ENCODE results near the gene FAM168A. TPM values are rescaled to one million over a fixed set of nuclear protein-coding genes. Genes with fewer than 3 reads are reported as not detected.

Gene FAM168A
- total and polyA plus RNA-seq, 2 of the 8 experiments (the other 6 are each of a cell fraction or from before 2014, with no cell fraction given) = 17.1 to 21.6 TPM

DNA sequence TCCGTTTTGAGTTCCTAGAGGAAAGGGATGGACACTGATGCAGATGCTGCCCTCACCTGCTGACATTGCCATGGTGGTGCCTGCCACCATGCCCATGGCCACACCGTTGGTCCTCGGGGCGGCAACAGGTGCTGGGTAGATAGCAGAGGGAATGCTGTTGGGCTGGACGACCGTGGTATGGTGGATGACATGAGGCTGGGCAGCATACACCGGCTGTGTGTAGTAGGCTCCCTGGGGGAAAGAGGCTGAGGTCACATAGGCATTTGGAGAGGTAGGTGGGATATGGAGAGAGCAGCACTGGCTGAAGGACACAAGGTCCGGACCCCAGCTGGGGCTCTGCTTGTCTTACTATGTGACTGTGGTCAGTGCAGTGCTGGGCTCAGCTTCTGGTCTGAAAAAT, 188.5 kb downstream of the FAM168A start (continued):
- TF ChIP-seq, protein P1, sequence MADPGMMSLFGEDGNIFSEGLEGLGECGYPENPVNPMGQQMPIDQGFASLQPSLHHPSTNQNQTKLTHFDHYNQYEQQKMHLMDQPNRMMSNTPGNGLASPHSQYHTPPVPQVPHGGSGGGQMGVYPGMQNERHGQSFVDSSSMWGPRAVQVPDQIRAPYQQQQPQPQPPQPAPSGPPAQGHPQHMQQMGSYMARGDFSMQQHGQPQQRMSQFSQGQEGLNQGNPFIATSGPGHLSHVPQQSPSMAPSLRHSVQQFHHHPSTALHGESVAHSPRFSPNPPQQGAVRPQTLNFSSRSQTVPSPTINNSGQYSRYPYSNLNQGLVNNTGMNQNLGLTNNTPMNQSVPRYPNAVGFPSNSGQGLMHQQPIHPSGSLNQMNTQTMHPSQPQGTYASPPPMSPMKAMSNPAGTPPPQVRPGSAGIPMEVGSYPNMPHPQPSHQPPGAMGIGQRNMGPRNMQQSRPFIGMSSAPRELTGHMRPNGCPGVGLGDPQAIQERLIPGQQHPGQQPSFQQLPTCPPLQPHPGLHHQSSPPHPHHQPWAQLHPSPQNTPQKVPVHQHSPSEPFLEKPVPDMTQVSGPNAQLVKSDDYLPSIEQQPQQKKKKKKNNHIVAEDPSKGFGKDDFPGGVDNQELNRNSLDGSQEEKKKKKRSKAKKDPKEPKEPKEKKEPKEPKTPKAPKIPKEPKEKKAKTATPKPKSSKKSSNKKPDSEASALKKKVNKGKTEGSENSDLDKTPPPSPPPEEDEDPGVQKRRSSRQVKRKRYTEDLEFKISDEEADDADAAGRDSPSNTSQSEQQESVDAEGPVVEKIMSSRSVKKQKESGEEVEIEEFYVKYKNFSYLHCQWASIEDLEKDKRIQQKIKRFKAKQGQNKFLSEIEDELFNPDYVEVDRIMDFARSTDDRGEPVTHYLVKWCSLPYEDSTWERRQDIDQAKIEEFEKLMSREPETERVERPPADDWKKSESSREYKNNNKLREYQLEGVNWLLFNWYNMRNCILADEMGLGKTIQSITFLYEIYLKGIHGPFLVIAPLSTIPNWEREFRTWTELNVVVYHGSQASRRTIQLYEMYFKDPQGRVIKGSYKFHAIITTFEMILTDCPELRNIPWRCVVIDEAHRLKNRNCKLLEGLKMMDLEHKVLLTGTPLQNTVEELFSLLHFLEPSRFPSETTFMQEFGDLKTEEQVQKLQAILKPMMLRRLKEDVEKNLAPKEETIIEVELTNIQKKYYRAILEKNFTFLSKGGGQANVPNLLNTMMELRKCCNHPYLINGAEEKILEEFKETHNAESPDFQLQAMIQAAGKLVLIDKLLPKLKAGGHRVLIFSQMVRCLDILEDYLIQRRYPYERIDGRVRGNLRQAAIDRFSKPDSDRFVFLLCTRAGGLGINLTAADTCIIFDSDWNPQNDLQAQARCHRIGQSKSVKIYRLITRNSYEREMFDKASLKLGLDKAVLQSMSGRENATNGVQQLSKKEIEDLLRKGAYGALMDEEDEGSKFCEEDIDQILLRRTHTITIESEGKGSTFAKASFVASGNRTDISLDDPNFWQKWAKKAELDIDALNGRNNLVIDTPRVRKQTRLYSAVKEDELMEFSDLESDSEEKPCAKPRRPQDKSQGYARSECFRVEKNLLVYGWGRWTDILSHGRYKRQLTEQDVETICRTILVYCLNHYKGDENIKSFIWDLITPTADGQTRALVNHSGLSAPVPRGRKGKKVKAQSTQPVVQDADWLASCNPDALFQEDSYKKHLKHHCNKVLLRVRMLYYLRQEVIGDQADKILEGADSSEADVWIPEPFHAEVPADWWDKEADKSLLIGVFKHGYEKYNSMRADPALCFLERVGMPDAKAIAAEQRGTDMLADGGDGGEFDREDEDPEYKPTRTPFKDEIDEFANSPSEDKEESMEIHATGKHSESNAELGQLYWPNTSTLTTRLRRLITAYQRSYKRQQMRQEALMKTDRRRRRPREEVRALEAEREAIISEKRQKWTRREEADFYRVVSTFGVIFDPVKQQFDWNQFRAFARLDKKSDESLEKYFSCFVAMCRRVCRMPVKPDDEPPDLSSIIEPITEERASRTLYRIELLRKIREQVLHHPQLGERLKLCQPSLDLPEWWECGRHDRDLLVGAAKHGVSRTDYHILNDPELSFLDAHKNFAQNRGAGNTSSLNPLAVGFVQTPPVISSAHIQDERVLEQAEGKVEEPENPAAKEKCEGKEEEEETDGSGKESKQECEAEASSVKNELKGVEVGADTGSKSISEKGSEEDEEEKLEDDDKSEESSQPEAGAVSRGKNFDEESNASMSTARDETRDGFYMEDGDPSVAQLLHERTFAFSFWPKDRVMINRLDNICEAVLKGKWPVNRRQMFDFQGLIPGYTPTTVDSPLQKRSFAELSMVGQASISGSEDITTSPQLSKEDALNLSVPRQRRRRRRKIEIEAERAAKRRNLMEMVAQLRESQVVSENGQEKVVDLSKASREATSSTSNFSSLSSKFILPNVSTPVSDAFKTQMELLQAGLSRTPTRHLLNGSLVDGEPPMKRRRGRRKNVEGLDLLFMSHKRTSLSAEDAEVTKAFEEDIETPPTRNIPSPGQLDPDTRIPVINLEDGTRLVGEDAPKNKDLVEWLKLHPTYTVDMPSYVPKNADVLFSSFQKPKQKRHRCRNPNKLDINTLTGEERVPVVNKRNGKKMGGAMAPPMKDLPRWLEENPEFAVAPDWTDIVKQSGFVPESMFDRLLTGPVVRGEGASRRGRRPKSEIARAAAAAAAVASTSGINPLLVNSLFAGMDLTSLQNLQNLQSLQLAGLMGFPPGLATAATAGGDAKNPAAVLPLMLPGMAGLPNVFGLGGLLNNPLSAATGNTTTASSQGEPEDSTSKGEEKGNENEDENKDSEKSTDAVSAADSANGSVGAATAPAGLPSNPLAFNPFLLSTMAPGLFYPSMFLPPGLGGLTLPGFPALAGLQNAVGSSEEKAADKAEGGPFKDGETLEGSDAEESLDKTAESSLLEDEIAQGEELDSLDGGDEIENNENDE (IDR thresholded peaks at IDR 0.05; ENCODE audit: insufficient replicate concordance, low read length) = no peak
- no peak for TF ChIP-seq MAFK (IDR thresholded peaks at IDR 0.05; ENCODE audit: low read depth, low read length)

Measured in H1 (cell line).